NCI-H1417 (cell line): ENCODE results near the gene EIF3K.
"Not testable (repeated sequence)": the region's sequence is repeated elsewhere in the genome, so short reads cannot be mapped to it uniquely, and the experiment has no call there.

Experiments used
- DNase-seq, 3 experiments: peaks; one replicate each; lab custom pipeline; 2025; lab: John Stamatoyannopoulos, UW

The EIF3K gene, protein sequence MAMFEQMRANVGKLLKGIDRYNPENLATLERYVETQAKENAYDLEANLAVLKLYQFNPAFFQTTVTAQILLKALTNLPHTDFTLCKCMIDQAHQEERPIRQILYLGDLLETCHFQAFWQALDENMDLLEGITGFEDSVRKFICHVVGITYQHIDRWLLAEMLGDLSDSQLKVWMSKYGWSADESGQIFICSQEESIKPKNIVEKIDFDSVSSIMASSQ

DNA sequence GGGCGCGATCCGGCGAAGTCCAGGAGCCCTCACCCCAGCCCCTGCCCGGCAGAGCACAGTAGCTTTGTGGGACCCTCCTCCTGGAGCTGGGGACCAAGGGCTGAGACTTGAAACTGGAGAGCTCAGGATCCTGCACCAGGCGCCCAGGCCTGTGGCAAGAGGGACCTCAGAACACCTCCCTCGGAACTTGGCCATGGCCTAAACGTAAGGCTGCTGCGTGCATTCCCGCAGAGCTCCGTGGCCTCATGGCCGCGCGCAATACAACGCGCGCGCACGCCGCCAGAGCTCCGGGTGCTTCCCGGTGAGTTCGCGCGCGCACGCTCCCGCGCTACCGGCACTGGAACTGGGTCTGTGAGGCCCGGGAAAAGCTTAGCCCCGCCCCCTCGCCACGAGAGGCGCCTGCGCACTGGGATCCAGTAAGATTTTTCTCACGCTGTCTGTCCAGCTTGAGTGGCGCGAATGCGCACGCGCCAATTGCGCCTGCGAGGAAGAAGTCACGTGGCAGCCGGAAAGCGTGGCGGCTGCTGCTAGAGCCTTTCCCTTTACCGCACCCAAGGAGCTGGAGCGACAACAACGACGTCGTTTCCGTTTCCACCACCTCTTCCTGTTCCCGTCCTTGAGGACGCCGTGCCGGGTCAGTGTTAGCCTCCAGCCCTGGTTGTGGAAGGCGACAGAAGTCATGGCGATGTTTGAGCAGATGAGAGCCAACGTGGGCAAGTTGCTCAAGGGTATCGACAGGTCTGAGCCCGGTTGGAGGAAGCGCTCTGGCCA is at the start of gene EIF3K:
Gene EIF3K, plus strand, starts transcription at position 599 of the 771 bp plus-strand sequence. Its CDS starts 81 bp downstream, at position 680.
- DNase-seq, result peak; percentile 97 to 100 (median 99)

DNA sequence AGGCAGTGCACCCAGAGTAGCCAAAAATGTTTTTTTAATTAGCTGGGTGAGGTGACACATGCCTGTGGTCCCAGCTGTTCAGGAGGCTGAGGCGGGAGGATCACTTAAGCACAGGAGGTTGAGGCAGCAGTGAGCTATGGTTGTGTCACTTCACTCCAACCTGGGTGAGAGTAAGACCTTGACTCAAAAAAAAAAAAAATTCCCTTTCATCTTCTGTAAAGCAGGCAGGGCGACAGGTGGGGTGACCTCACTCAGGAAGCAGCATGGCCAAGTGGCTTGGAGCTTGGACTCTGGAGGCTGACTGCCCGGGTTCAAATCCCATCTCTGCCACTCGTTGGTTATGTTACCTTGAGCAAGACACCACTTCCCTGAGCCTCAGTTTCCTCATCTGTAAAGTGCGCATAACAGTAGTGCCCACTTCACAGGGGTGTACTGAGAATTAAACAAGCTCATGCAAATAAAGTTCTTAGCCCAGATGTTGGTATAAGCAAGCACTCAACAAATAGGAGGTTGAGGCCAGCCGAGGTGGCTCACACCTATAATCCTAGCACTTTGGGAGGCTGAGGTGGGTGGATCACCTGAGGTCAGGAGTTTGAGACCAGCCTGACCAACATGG is 49.5 kb upstream of the EIF3K start:
- peak in 1 of 3 experiments; percentile 7 for DNase-seq

DNA sequence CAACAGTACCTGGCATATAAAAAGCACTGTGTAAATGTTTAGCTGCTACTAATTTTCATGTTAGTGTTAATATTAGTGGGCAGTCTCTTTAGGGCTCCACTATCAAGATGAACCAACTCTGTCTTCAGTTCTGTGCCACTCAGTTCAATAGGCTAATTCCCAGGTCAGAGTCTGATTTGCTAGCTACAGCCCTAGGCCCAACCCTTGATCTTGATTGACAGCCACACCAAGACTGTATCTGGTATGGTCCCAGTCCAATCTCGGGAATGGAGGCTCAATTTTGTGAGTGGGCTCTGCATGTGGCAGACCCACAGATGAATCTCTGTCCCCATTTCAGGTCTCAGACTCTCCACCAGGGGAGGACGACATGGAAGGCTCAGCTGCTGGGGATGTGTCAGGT is 47.3 kb upstream of the EIF3K start:
- no peak for DNase-seq

DNA sequence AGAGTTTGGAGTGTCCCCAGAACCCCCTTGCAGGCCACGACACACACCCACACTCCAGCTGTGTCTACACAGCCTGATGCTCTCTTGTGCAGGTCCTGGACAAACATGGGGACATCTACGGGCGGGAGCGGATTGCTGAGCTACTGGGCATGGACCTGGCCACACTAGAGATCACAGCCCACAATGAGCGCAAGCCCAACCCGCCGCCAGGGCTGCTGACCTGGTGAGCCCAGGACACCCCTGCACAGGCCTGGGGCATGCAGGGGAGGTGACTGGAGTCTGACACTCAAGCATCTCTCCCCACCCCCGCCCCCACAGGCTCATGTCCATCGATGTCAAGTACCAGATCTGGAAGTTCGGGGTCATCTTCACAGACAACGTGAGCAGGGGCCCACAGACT is 41.2 kb upstream of the EIF3K start:
- DNase-seq, result no peak

DNA sequence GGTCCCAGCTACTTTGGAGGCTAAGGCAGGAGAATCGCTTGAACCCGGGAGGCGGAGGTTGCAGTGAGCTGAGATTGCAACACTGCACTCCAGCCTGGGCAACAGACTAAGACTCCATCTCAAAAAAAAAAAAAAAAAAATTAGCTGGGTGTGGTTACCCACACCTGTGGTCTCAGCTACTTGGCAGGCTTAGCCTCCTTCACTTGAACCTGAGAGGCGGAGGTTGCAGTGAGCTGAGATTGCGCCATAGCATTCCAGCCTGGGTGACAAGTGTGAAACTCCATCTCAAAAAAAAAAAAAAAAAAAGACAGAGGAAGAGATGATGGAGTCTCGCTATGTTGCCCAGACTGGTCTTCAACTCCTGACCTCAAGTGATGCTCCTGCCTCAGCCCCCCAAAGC is 39.7 kb upstream of the EIF3K start:
- not testable (repeated sequence) for DNase-seq

DNA sequence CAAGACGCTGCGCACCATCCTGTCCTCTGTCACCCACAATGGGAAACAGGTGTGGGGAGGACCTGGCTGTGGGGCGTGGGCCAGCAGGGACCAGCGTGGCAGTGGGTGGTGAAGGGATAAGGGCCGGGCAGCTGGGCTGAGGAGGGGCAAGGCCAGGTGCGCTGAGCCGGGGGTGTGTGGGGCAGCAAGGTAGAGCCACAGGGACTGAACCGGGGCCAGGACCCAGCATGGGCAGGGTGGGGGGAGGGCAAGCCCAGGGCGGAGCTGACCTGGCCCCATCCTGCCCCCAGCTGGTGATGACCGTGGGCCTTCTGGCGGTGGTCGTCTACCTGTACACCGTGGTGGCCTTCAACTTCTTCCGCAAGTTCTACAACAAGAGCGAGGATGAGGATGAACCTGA is 38.9 kb upstream of the EIF3K start:
- no peak for DNase-seq

DNA sequence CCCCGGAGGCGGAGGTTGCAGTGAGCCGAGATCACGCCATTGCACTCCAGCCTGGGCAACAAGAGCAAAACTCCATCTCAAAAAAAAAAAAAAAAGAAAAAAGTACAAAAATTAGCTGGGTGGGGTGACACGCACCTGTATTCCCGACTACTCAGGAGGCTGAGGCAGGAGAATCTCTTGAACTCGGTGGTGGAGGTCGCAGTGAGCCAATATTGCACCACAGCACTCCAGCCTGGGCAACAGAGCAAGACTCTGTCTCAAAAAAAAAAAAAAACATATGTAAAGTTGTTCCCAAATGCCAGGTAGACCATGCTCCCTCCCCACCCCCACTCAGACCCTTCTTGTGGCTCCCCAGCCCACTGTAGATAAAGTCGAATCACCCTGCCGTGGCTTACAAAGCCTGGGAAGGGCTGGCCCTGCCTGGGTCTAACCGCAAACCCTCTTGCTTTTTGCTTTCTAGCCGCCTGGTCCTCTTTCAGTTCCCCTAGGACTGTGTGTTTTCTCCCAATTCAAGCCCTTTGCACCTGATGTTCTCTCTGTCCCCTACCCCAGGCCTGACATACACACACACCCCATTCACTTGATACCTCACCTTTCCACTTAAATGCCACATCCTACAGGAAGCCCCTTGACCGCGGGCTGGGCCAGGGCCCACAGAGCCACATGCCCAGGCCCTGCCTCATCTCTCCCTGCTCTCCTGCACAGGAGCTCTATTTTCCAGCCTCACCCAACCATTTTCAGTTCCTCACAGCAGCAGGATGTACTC is 35.6 kb upstream of the EIF3K start:
- no peak for DNase-seq

DNA sequence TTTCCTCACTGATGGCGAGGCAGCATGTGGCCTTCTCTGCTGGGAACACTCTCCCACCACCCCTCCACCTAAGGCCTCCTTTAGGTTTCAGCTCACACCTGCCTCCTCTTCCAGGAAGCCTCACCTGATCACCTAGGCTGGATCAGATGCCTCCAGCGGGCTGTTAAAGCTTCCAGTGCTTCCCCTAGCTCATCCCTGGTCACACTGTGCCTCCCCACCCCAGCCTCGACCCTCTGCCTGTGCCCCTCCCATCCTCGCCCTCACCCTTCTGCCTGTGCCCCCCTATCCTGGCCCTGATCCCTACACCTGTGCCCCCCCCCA is 35.0 kb upstream of the EIF3K start:
- DNase-seq, result no peak

DNA sequence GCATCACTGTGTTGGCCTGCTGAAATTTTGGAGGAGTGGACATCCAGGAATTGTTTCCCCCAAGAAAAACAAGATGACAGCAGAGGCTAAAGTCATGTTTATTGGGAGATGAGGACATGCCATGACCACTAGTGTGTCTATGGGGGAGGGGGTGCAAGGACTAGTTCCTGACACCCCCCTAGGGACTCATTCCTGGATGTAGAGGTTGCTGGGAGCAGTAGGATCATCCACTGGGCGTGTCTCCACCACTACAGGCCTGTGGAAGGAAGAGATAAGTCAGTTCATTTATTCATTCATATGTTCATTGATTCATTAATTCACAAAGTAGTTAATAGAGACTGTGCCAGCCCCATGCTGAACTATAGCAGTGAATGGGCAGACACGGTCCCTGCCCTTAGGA is 31.4 kb upstream of the EIF3K start:
- no peak for DNase-seq

DNA sequence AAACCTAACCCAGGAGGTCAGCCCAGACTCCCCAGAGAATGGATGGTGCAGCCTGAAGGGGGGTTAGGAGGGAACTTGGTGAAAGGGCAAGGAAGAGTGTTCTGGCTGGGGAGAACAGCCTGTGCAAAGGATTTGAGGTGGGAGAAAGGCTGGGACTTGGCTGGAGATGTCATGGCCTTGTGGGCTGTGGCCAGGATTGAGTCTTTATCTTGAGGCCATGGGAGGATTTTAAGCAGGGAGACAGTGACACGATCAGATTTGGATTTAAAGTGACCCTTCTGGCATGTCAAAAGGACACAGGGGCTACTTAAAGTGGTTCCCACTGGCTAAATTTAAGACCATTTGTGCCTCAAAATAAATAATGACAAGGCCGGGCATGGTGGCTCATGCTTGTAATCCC is 30.9 kb upstream of the EIF3K start:
- DNase-seq, result no peak

DNA sequence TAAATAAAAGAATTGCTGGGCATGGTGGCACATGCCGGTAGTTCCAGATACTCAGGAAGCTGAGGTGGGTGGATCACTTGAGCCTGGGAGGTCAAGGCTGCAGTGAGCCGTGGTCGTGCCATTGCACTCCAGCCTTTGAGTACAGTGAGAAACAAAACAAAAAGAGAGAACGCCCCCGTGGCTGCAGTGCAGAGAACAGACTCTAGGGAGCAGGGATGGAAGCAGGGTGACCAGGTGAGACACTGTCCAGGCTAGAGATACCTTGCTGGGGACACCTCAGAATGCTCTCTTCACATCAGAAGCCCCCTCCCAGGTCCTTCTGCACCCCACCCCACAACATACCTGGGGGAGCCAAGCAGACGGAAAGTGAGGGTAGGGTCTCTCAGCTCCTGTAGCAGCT is 26.0 kb upstream of the EIF3K start:
- no peak for DNase-seq

DNA sequence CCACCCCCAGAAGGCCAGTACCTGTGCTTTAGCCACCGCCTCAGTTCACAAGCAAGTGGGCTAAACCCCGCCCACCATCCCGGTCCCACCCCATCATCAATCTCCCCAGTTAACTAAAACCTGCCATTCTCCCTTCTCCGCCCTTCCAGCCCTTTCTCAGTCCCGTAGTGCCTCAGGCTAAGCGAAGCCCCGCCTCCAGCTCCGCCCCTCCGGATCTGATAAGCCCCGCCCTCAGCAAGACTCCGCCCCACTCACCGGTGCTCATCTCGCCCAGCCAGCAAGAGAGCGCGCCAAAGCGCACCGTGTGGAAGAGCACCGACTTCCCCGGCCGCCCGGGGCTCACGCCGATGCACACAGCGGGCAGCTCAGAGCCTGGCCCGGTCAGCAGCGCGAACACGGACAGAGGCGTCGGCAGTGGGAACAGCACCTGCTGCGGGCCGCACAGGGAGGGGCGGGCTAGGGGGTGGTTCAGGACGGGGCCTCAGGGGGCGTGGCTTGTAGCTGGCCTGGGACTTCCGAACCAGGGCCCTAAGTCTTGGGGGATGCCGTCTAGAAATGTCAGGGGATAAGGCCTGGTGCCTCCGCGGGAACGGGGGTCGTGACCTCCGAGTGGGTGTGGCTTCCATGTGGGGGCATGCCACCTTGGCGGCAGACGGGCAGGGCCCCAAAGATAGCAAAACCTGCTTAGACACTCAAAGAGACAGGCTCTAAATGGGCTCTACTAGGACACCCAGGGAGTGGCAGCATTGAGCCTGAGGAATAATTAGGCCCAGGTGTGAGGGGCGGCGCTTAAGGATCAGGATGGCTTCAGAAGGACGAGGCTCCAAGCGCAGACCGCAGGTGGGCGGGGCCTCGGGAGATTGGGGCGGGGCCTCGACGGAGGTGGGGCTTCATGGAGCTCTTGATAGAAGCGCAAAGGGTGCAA is 22.7 kb upstream of the EIF3K start:
- DNase-seq, result peak; percentile 80 to 95 (median 87)

DNA sequence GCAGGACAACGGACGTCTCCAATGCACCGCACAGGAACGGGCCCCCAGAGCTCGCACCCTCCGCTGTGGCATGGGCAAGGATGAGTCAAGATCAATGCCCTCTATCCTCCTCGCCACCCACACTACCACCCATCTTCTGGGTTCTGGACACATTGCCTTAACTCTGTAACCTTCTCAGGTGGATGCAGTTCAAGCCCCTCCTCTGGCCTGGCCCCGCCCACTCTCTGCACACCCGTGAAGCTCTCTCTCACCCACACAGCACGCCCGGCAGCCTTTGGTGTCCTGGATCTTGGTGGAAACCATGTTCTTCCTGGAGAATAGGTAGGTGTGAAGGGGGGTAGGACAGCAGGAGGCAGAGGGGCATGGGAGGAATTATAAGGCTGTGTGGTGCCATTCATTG is 21.9 kb upstream of the EIF3K start:
- DNase-seq, result peak in 1 of 3 experiments; percentile 16

DNA sequence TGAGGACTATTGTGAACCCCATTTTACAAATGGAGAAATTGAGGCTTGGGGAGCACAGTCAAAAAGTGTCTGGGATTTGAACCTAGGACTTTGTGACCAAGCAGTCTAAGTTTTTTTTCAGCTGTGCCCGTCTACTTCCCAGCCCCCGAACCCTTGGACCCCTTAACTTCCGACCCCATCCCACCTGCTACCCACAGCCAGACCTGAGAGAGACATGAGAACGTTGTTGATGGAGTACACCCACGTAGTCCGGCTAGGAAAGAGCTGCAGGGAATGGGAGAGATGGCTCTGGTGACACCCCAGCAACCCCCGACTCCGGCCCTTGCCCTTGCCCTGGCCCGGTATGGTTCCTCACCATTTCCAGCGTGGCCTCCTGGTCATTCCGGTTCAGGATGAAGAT is 19.3 kb upstream of the EIF3K start:
- DNase-seq, result no peak

DNA sequence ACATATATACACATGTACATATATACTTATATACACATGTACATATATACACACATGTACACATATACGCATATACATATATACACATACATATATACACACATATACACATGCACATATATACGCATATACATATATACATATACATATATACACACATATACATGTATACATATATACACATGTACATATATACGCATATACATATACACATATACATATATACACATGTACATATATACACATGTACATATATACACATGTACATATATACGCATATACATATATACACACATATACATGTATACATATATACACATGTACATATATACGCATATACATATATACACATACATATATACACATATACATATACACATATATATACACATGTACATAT is 16.1 kb upstream of the EIF3K start:
- DNase-seq, result not testable (repeated sequence)

DNA sequence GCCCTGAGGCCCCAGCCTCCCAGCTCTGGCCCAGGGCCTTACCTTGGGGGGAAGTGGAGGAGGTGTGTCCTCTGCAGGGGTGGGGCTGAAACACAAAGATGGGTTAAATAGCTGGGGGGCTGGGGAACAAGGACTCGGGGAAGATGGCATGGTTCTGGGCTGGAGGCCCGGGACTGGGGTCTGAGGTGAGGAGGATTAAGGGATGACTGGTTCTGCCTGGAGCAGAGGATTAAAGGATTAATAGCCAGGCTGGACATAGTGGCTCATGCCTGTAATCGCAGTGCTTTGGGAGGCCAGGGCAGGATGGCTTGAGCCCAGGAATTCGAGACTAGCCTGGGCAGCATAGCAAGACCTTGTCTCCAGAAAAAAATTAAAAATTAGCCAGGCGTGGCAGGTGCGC is 12.9 kb upstream of the EIF3K start:
- DNase-seq, result no peak

DNA sequence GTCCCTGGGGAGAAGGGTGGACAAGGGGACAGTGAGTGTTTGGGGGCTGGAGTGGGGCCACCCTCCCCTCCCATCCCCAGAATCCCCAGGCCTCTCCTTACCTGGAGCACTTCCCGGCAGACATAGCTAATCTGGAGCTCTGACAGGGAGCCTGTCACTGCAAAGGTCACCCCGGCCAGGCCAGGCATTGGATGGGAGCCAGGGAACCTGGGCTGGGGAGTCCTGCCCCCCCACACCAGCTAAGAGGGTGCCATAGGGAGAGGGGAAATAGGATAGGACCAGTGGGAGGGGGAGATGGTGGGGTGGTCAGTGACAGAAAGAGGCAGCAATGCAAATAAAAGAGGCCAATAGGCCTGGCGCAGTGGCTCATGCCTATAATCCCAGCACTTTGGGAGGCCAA is 4.7 kb upstream of the EIF3K start:
- DNase-seq, result no peak

DNA sequence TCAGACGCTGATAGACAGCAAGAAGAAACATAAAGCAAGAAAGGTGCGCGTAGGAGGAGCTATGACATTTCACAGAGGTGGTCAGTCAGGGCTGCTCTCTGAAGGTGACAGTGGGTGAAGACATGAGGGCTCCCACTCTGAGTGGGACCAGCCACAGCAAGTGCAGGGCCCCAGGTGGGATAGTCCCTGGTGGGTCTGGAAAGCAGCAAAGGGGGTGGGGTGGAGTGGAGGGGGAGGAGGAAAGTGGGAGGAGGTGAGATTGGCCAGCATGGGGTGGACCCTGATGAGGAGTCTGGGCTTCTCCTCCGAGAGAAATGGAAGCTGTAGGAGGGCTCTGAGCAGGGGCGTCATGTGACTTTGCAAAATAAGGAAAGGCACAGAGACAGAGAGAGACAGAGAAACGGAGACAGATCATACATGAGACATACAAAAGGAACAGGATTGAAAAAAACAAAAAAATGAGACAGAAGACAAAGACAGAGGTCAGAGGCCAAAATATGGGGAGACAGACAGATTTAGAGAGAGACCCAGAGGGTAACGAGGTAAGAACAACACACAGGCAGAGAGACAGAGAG is 3.9 kb upstream of the EIF3K start:
- no peak for DNase-seq

DNA sequence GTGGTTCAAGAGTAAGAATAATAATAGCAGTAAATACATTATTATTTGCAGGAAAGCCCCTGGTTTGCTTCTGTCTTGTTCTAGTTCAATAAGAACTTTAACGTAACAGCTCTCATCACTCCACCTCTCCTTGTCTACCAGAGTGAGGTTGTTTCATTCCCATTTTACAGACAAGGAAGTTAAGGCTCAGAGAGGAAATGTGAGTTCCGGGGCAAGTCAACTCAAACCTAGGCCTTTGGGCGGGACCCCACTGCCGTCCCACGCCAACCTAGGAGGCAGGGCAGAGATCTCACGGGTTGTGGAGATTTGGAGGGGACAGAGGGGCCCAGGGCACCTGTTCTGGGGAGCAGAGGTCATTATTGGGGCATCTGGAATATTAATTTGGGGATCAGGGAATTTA is 2.7 kb upstream of the EIF3K start:
- no peak for DNase-seq

DNA sequence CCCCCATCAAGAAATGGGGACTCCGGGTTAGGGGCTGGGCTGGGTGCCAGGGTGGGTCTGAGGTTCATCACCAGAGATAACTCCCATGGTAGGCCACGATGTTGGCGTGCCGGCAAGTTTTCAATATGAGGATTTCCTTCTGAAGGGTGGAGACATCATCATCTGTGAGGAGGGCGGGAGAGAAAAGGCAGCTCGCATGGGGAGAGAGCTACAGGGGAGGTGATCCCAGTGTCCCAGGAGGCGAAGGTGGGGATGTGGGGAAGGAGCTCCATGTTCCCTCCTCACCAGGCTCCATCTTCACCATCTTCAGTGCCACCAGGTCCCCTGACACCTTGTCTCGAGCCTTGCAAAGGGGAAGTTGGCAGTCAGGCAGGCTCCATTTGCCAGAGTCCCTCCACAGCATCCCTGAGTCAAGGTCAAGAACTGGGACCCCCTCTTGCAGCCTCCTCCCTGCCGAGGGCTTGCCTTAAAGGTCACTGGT is 1.7 kb upstream of the EIF3K start:
- DNase-seq, result no peak
